H1 (cell line): ENCODE measurements around the gene BNIP1. TPM values are rescaled to one million over a fixed set of nuclear protein-coding genes. Genes with fewer than 3 reads are reported as not detected.

Experiments
- CTCF ChIA-PET: fragments of 300-600 bp; sonication (Branson Sonifier 250); formaldehyde crosslinking; loops from one replicate; lab custom pipeline; 2021; ENCODE audit not compliant: partially characterized antibody; lab: Charles Lee
- POLR2A ChIA-PET: fragments of 300-600 bp; sonication (Branson Sonifier 250); formaldehyde crosslinking; loops from one replicate; lab custom pipeline; 2021; ENCODE audit warnings: inconsistent platforms; ENCODE audit not compliant: partially characterized antibody; lab: Charles Lee
- DNase-seq, 2 experiments: peaks; one replicate each; pipeline versions ENCODE4 v3.0.0 to v3.0.0-alpha.2; 2010 to 2022; ENCODE audit warnings: low spot score in 2 of 2, low read depth in 1 of 2, mixed read lengths in 1 of 2
- FAIRE-seq: peaks from 2 replicates; lab custom pipeline; 2011; peaks lifted over from hg19 to GRCh38; lab: Jason Lieb, UNC
- H2AFZ ChIP-seq: 2 replicates; pipeline ENCODE4 v1.8.1; 2012; ENCODE audit warnings: low read length, inconsistent platforms
- H2AK5ac ChIP-seq: 2 replicates; pipeline ENCODE4 v1.6.1; 2013; ENCODE audit warnings: low read depth, low read length
- H2BK120ac ChIP-seq: replicated peaks from 2 replicates; pipeline ENCODE3; 2013; ENCODE audit warnings: low read depth, low read length, inconsistent platforms
- H2BK12ac ChIP-seq: 2 replicates; pipeline ENCODE4 v1.6.1; 2013; ENCODE audit warnings: low read depth, low read length
- H2BK15ac ChIP-seq: 2 replicates; pipeline ENCODE4 v1.6.1; 2013; ENCODE audit warnings: low read length
- H2BK20ac ChIP-seq: 2 replicates; pipeline ENCODE4 v1.6.1; 2013; ENCODE audit warnings: low read length
- H2BK5ac ChIP-seq: 2 replicates; pipeline ENCODE4 v1.6.1; 2013; ENCODE audit warnings: low read depth, low read length
- H3K14ac ChIP-seq: 2 replicates; pipeline ENCODE4 v1.6.1; 2013; ENCODE audit warnings: inconsistent platforms; ENCODE audit not compliant: insufficient read length
- H3K18ac ChIP-seq: 2 replicates; pipeline ENCODE4 v1.6.1; 2013; ENCODE audit warnings: low read length; ENCODE audit errors: extremely low read depth
- H3K23ac ChIP-seq: 2 replicates; pipeline ENCODE4 v1.6.1; 2013; ENCODE audit warnings: inconsistent platforms; ENCODE audit not compliant: insufficient read length
- H3K23me2 ChIP-seq: 2 replicates; pipeline ENCODE4 v1.6.1; 2013; ENCODE audit warnings: low read depth, low read length
- H3K27ac ChIP-seq: 2 replicates; pipeline ENCODE4 v1.6.1; 2011; ENCODE audit warnings: low read depth, low read length, inconsistent platforms
- H3K27me3 ChIP-seq, 4 experiments: replicated peaks in 1 of 4; 1 replicate in 1 of 4; 2 replicates in 3 of 4; pipeline versions ENCODE4 v1.6.1 to v1.8.1; 2011 to 2013; ENCODE audit warnings: low read length in 3 of 4, mild to moderate bottlenecking in 3 of 4, inconsistent platforms in 2 of 4, mixed read lengths in 2 of 4, moderate library complexity in 1 of 4; ENCODE audit not compliant: control insufficient read depth in 3 of 4, insufficient read depth in 3 of 4; ENCODE audit errors: extremely low read depth in 1 of 4
- H3K36me3 ChIP-seq, 4 experiments: 2 replicates each; pipeline versions ENCODE4 v1.6.1 to v1.8.1; 2011 to 2013; ENCODE audit warnings: mild to moderate bottlenecking in 4 of 4, low read length in 3 of 4, moderate library complexity in 2 of 4, control low read depth in 1 of 4, inconsistent platforms in 1 of 4; ENCODE audit not compliant: insufficient read depth in 4 of 4, control insufficient read depth in 2 of 4
- H3K4ac ChIP-seq: replicated peaks from 2 replicates; pipeline ENCODE3; 2013; ENCODE audit warnings: low read length, low read depth, mixed read lengths, inconsistent platforms; ENCODE audit not compliant: insufficient read length
- H3K4me1 ChIP-seq, 4 experiments: replicated peaks in 1 of 4; 1 replicate in 1 of 4; 2 replicates in 3 of 4; pipeline versions ENCODE4 v1.6.1 to v1.8.1; 2011 to 2013; ENCODE audit warnings: low read length in 3 of 4, inconsistent platforms in 2 of 4, mixed read lengths in 1 of 4; ENCODE audit not compliant: insufficient read depth in 4 of 4, control insufficient read depth in 3 of 4
- H3K4me2 ChIP-seq, 2 experiments: 2 replicates each; pipeline versions ENCODE4 v1.6.1 to v1.8.1; 2011 to 2013; ENCODE audit warnings: low read depth in 2 of 2, low read length in 2 of 2, control low read depth in 1 of 2, inconsistent platforms in 1 of 2, mild to moderate bottlenecking in 1 of 2; ENCODE audit not compliant: insufficient read depth in 1 of 2
- H3K4me3 ChIP-seq, 4 experiments: fragments of 200-600, 300-600 bp in 1 of 4; sonication (generic), shearing (Covaris generic), sonication (Bioruptor Twin) in 1 of 4; 2 replicates each; pipeline versions ENCODE4 v1.5.1 to v1.8.1; 2011 to 2016; ENCODE audit warnings: low read length in 4 of 4, low read depth in 3 of 4, control low read depth in 2 of 4, inconsistent platforms in 2 of 4, mild to moderate bottlenecking in 2 of 4, mixed read lengths in 1 of 4, moderate library complexity in 1 of 4; ENCODE audit not compliant: insufficient read depth in 2 of 4; ENCODE audit errors: extremely low read depth in 1 of 4
- H3K56ac ChIP-seq: replicated peaks from 2 replicates; pipeline ENCODE3; 2013; ENCODE audit warnings: low read depth, mild to moderate bottlenecking, mixed read lengths, low read length, inconsistent platforms; ENCODE audit not compliant: insufficient read length
- H3K79me1 ChIP-seq: 2 replicates; pipeline ENCODE4 v1.6.1; 2013; ENCODE audit warnings: low read depth, low read length, control low read depth
- H3K79me2 ChIP-seq, 2 experiments: 2 replicates each; pipeline versions ENCODE4 v1.6.1 to v1.8.1; 2012 to 2013; ENCODE audit warnings: low read length in 2 of 2, mild to moderate bottlenecking in 2 of 2, inconsistent platforms in 1 of 2; ENCODE audit not compliant: insufficient read depth in 2 of 2, control insufficient read depth in 1 of 2
- H3K9ac ChIP-seq, 4 experiments: replicated peaks in 1 of 4; 1 replicate in 1 of 4; 2 replicates in 3 of 4; pipeline versions ENCODE4 v1.6.1 to v1.8.1; 2011 to 2013; ENCODE audit warnings: low read depth in 3 of 4, low read length in 3 of 4, control low read depth in 2 of 4, mild to moderate bottlenecking in 2 of 4, moderate library complexity in 2 of 4, inconsistent platforms in 1 of 4; ENCODE audit errors: extremely low read depth in 1 of 4
- H3K9me3 ChIP-seq, 2 experiments: 2 replicates each; pipeline versions ENCODE4 v1.6.1 to v1.8.1; 2012 to 2013; ENCODE audit warnings: mild to moderate bottlenecking in 2 of 2, moderate library complexity in 2 of 2, control low read depth in 1 of 2, inconsistent platforms in 1 of 2, low read depth in 1 of 2, low read length in 1 of 2, mixed read lengths in 1 of 2; ENCODE audit not compliant: insufficient read depth in 2 of 2
- H4K20me1 ChIP-seq, 2 experiments: replicated peaks in 1 of 2; 2 replicates each; pipeline versions ENCODE3 to v1.8.1; 2011 to 2013; ENCODE audit warnings: inconsistent platforms in 2 of 2, low read length in 2 of 2, mild to moderate bottlenecking in 1 of 2; ENCODE audit not compliant: insufficient read depth in 2 of 2, control insufficient read depth in 1 of 2
- H4K5ac ChIP-seq: 2 replicates; pipeline ENCODE4 v1.6.1; 2013; ENCODE audit warnings: low read length, low read depth, mixed read lengths, inconsistent platforms; ENCODE audit not compliant: insufficient read length
- H4K8ac ChIP-seq: 2 replicates; pipeline ENCODE4 v1.8.0; 2013; ENCODE audit warnings: mild to moderate bottlenecking, moderate library complexity, low read length, inconsistent platforms; ENCODE audit not compliant: insufficient read depth; ENCODE audit errors: extremely low read depth
- H4K91ac ChIP-seq: replicated peaks from 2 replicates; pipeline ENCODE3; 2013; ENCODE audit warnings: low read length, mixed read lengths, inconsistent platforms; ENCODE audit not compliant: insufficient read length
- TBP ChIP-seq: IDR thresholded peaks from 2 replicates; pipeline ENCODE4 v1.6.1; 2011; ENCODE audit warnings: low read depth, low read length, improper control_type of control experiment
- WGBS, 2 experiments: shearing (Covaris generic) in 1 of 2; methylation state at CpG; one replicate each; pipeline versions ENCODE4 v1.1.6 to v1.1.7; 2013 to 2015; ENCODE audit warnings: low lambda C conversion rate in 2 of 2, mixed read lengths in 2 of 2, inconsistent platforms in 1 of 2, low coverage in 1 of 2, missing lambda C conversion rate in 1 of 2; ENCODE audit not compliant: insufficient replicate concordance in 2 of 2, insufficient coverage in 1 of 2, insufficient read length in 1 of 2; ENCODE audit errors: extremely low coverage in 1 of 2, missing lambda C conversion rate in 1 of 2; 5-methylcytosine and 5-hydroxymethylcytosine counted together
- polyA plus RNA-seq, 7 experiments: library from polyadenylated mRNA; depleted of rRNA in 3 of 7; stranded (reverse) in 5 of 7; unstranded in 2 of 7; fragments of >200 nt in 5 of 7; fragments of 200-250 nt in 2 of 7; gene quantifications; 1 replicate in 5 of 7; 2 replicates in 1 of 7; 4 replicates in 1 of 7; pipeline versions ENCODE4 v1.2.1 to v1.2.3, GENCODE V29; 2011 to 2013; ENCODE audit warnings: missing spikeins in 2 of 7, mixed read lengths in 2 of 7
- total RNA-seq: library from RNA; stranded (reverse); fragmentation: NEBNext Ultra II Directional; extraction: Animal tissue kit (Norgen Biotek cat#: 25700); gene quantifications from 2 replicates; pipeline ENCODE4 v1.2.1, GENCODE V29; 2021

BNIP1 gene
- total and polyA plus RNA-seq, 2 of the 8 experiments (the other 6 are each of a cell fraction or from before 2014, with no cell fraction given): 13.5 to 14.7 TPM

DNA sequence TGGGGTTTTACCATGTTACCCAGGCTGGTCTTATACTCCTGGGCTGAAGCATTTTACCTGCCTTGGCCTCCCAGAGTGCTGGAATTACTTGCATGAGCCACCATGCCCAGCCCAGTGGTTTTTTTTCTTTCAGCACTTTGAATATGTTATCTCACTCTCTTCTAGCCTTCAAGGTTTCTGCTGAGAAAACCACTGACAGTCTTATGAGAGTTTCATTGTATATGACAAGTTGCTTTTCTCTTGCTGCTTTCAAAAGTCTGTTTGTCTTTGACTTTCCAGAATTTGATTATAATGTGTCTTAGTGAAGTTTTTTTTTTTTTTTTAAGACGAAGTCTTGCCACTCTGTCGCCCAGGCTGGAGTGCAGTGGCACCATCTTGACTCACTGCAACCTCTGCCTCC, 43.1 kb upstream of the BNIP1 start:
- H3K27me3 ChIP-seq: no peaks in the 10 kb centered on the region
- no peaks in the 10 kb centered on the region for H3K36me3 ChIP-seq
- H4K91ac ChIP-seq: no peak overlapping the region
- H3K79me1 ChIP-seq: no peaks in the 10 kb centered on the region
- FAIRE-seq (no peak), DNase-seq (no peak)
- H4K5ac ChIP-seq: no peak overlapping the region
- no peak overlapping the region for H3K9ac ChIP-seq
- no peaks in the 10 kb centered on the region for H4K20me1 ChIP-seq
- no peak overlapping the region for H3K4me2 ChIP-seq
- WGBS, 2 experiments: 87% methylated on average over 2 of the region's 2 CpGs; no CpG with 5 or more reads in 1 of the 2 experiments
- ChIA-PET CTCF (interaction anchor here (0.9 kb wide), 1 partner anchor 65 kb away, joined by 3 read pairs; no protein-coding TSS in a partner anchor), POLR2A (no interaction called here)
- no peak overlapping the region for H2AFZ ChIP-seq
- H2BK120ac ChIP-seq: no peak overlapping the region
- no peak overlapping the region for H2BK5ac ChIP-seq
- H3K9me3 ChIP-seq: no peaks in the 10 kb centered on the region
- no peak overlapping the region for H3K14ac ChIP-seq
- no peak overlapping the region for H2BK12ac ChIP-seq
- H3K4me1 ChIP-seq: no peaks in the 10 kb centered on the region
- no peak overlapping the region for H3K23ac ChIP-seq
- no peak overlapping the region for H3K56ac ChIP-seq
- no peaks in the 10 kb centered on the region for H3K79me2 ChIP-seq
- H2BK20ac ChIP-seq: no peak overlapping the region
- no peak overlapping the region for H2BK15ac ChIP-seq
- H2AK5ac ChIP-seq: no peak overlapping the region
- H3K27ac ChIP-seq: no peak overlapping the region
- no peak overlapping the region for H3K4ac ChIP-seq
- H3K18ac ChIP-seq: no peak overlapping the region
- H3K4me3 ChIP-seq: no peak overlapping the region
- no peaks in the 10 kb centered on the region for H3K23me2 ChIP-seq
- no peak for TF ChIP-seq TBP
- no peak overlapping the region for H4K8ac ChIP-seq
